ENCODE measurements around the gene HOXD8. TPM values are rescaled to one million over a fixed set of nuclear protein-coding genes. Genes with fewer than 3 reads are reported as not detected.

HOXD8 gene
- total RNA-seq, 1 donor = 0.45 TPM

DNA sequence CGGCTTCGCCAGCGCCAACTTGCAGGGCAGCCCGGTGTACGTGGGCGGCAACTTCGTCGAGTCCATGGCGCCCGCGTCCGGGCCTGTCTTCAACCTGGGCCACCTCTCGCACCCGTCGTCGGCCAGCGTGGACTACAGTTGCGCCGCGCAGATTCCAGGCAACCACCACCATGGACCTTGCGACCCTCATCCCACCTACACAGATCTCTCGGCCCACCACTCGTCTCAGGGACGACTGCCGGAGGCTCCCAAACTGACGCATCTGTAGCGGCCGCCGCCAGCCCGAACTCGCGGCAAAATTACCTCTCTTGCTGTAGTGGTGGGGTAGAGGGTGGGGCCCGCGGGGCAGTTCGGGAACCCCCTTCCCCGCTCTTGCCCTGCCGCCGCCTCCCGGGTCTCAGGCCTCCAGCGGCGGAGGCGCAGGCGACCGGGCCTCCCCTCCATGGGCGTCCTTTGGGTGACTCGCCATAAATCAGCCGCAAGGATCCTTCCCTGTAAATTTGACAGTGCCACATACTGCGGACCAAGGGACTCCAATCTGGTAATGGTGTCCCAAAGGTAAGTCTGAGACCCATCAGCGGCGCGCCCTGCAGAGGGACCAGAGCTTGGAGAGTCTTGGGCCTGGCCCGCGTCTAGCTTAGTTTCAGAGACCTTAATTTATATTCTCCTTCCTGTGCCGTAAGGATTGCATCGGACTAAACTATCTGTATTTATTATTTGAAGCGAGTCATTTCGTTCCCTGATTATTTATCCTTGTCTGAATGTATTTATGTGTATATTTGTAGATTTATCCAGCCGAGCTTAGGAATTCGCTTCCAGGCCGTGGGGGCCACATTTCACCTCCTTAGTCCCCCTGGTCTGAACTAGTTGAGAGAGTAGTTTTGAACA lies 42.7 kb downstream of the HOXD8 start:
- DNase-seq (ENCODE audit: low read depth) = no peak
- no peak overlapping the region for H3K4me3 ChIP-seq (ENCODE audit: low read depth, low read length)
- TF ChIP-seq, protein P1, sequence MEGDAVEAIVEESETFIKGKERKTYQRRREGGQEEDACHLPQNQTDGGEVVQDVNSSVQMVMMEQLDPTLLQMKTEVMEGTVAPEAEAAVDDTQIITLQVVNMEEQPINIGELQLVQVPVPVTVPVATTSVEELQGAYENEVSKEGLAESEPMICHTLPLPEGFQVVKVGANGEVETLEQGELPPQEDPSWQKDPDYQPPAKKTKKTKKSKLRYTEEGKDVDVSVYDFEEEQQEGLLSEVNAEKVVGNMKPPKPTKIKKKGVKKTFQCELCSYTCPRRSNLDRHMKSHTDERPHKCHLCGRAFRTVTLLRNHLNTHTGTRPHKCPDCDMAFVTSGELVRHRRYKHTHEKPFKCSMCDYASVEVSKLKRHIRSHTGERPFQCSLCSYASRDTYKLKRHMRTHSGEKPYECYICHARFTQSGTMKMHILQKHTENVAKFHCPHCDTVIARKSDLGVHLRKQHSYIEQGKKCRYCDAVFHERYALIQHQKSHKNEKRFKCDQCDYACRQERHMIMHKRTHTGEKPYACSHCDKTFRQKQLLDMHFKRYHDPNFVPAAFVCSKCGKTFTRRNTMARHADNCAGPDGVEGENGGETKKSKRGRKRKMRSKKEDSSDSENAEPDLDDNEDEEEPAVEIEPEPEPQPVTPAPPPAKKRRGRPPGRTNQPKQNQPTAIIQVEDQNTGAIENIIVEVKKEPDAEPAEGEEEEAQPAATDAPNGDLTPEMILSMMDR (IDR thresholded peaks at IDR 0.05; ENCODE audit: insufficient read depth, low read length) = no peak

DNA sequence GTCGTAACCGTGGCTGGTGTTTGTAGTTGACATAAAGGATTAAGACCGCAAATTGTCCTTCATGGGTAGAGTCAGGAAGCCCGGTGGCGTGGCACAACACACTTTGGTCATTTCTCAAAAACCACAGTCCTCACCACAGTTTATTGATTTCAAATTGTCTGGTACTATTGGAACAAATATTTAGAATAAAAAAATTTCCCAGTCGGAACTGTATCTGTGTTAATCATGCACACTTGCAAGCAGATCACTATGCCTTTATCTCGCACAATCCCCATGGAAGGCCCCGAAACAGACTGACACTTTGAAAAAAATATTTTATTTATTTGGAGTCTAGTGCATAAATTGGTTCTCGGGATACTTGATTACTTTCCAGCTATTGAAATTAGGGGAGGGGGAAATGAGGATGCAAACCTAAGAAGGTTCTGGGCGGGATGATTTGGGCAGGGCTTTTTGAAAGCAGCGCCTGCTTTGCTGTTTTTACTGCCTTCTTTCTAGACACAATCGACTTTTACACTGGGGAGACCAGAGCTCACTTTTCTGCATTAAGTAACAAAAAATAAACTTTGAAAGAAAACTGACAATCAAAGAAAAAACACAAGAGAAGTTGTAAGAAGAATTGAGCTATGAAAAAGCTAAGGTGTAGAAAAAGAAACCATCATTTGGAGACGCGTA lies 43.5 kb downstream of the HOXD8 start:
- no peak overlapping the region for H3K4me3 ChIP-seq (ENCODE audit: low read depth, low read length)
- DNase-seq (ENCODE audit: low read depth) = no peak
- TF ChIP-seq, protein P1 (IDR thresholded peaks at IDR 0.05; ENCODE audit: insufficient read depth, low read length) = no peak

DNA sequence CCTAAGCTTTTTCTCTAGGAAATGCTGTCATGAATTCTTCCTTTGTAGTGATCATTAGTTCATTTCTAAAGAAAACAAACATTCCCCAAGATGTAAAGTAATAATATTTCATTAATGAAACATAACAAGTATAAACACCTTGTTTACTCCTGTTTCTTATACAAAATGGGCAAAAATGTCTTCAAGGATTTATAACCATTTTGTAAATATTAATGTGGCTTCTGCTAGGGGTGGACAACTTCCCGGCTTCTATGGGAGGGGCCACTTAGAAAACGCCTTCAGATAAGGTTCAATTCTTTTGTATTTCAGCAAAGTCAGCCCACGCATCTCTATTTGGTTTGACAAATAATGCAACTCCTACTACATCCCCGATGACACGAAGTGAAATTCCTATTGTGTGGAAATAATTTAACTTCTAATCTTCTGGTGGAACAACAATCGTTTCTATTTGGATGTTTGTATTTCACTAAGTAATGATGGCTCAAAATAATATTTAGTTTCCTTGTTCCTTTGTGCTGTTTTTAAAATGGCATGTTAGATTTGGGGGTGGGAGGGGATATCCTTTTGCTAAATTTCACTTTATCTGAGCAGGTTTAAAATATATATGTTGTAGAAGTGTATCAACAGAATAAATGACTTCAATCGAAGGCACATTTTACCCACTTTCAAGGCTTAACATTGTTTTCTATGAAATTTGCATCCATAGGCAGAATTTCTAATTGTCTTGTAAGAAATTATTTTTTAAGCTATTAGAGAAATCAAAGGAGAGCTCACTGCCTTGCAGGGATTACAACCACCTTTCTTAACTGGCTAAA lies 44.3 kb downstream of the HOXD8 start:
- DNase-seq (ENCODE audit: low read depth) = no peak
- no peak overlapping the region for H3K4me3 ChIP-seq (ENCODE audit: low read depth, low read length)
- TF ChIP-seq, protein P1 (IDR thresholded peaks at IDR 0.05; ENCODE audit: insufficient read depth, low read length) = no peak

DNA sequence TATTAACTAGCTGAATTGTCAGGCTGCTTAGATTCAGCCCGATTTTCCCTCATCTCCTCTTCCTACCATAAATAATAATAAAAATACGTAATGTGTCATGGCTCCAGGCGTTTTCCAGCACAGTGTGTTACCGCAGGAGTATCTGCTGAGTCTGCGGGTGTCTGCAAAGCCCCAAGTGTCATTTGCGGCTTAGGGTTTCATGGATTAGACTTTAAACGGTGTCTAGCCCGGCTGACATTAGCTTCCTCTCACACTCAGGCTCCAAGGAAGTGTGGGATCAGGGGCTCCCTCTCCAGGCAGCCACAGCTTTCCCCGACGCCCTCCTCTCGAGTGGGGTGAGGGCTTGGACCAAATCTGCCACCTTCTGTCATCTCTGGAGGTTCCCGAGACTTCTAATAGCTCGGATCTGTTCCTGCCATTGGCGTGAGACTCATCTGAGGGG lies 44.9 kb downstream of the HOXD8 start:
- no peak overlapping the region for H3K4me3 ChIP-seq (ENCODE audit: low read depth, low read length)
- no peak for DNase-seq (ENCODE audit: low read depth)
- TF ChIP-seq, protein P1 (IDR thresholded peaks at IDR 0.05; ENCODE audit: insufficient read depth, low read length) = no peak

DNA sequence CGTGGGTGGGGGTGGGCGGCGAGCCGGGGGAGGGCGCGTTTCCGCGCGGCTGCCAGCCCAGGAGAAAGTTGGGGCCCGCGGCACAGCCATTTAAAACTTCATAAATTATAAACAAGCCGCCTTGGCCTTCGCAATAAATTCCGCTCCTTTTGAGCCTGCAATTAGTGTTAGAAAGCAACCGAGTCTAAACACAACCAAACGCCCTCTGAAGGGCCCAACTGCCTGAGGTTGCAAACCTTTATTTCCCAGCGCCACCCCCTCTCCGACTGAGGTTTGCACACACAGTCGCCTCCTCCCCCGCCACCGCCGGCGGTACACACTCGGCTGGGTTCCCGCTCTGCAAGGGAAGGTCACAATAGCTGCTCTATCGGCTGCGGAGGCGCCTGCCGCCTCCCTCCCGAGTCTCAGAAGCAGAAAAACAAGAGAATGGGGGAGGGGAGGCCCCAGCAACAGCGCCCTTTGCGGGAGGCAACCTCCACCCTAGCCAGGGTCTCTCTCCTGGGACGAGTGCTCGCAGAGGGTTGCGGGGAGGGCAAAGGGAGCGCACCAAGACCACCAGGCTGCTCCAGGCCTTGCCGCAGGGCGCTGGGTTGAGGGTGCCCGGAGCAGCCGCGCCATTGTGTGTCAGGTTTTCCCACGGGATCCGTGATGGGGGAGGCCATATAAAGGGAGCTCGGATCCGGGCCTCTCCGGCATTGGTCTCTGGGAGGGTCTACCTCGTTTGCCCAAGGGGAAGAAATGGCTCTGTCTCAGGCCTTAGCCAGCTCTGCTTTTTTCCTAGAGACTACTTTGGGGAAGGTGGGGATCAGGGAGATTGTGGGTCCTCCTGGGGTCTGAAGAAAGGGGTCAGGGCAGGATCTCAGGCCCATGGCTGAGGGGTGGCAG lies 45.6 kb downstream of the HOXD8 start:
- no peak overlapping the region for H3K4me3 ChIP-seq (ENCODE audit: low read depth, low read length)
- DNase-seq (ENCODE audit: low read depth) = no peak
- TF ChIP-seq, protein P1 (IDR thresholded peaks at IDR 0.05; ENCODE audit: insufficient read depth, low read length) = no peak

All from fibroblast of the aortic adventitia (primary cell).